HG03565 (cell line): ENCODE results near the gene ZNF507.
"Not testable (repeated sequence)": the region's sequence is repeated elsewhere in the genome, so short reads cannot be mapped to it uniquely, and the experiment has no call there.

Source experiments
- ATAC-seq: cut with Tn5 transposase; IDR thresholded peaks from one replicate; pipeline ENCODE4 v1.9.1; 2021; ENCODE audit warnings: mild to moderate bottlenecking, moderate library complexity; ENCODE audit not compliant: unreplicated experiment

Gene ZNF507

GRCh38 chr19:32367063-32367462 is 21.7 kb downstream of the ZNF507 start:
- no peak for ATAC-seq

GRCh38 chr19:32367948-32368536 is 22.6 kb downstream of the ZNF507 start:
- no peak for ATAC-seq

GRCh38 chr19:32368787-32369186 is 23.4 kb downstream of the ZNF507 start:
- ATAC-seq, result no peak

DNA sequence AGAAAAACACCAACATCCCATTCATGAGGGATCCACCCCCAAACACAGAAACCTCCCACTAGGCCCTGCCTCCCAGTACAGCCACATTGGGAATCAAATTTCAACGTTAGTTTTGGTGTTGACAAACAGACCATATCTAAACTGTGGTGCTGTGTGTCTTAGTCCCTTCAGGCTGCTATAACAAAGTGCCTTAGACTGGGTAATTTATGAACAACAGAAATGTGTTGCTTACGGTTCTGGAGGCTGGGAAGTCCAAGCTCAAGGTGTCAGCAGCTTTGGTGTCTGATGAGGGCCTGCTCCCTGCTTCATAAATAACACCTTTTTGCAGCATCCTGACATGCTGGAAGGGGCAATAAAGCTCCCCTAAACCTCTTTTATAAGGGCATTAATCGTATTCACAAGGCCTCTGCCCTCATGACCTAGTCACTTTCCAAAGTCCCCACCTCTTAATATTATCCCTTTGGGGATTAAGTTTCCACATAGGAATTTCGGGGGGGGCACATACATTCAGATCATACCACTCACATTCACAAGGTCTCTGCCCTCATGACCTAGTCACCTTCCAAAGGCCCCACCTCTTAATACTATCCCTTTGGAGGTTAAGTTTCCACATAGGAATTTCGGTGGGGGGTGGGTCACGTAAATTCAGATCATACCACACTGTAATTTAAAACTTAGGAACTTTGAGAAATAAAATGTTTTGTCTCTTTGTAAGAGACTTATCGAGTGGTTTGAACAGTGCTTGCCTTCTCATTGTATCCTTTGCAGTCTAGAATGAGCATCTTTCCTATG is 27.5 kb downstream of the ZNF507 start:
- no peak for ATAC-seq

DNA sequence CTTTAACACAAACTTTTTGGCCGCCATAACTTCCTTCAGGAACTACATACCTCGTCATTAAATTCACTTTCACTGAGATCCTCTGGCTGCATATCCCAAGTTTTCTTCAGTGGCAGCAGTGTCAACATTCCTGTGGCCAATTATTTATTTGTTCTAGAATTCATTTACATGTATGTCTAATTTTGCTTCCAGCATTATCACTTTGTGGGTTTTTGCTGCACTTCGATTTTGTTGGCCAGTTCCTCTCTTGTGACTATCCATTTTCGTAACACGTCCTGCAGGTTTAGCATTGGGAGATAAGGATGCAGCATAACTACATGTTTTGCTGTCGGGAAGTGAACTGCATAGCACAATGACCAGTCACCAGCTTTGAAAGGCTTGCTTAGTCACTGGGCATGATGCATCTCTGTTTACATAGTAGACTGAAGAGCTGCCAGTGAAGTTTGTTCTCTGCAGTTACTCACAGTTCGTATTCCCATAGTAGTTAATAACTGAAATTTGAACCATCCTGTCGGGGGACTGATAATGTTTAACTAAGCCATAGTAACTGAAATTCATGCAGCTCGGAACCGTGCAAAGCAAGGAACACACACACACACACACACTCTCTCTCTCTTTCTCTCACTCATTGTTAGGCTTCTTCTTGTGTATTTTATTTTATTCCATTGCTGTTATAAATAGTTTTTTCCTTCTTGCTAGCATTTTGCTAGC is 28.3 kb downstream of the ZNF507 start:
- ATAC-seq, result no peak

GRCh38 chr19:32374362-32374761 is 29.0 kb downstream of the ZNF507 start:
- not testable (repeated sequence) for ATAC-seq

- not testable (repeated sequence) for ATAC-seq
Observed at GRCh38 chr19:32377088-32377487, 31.7 kb downstream of the ZNF507 start.

DNA sequence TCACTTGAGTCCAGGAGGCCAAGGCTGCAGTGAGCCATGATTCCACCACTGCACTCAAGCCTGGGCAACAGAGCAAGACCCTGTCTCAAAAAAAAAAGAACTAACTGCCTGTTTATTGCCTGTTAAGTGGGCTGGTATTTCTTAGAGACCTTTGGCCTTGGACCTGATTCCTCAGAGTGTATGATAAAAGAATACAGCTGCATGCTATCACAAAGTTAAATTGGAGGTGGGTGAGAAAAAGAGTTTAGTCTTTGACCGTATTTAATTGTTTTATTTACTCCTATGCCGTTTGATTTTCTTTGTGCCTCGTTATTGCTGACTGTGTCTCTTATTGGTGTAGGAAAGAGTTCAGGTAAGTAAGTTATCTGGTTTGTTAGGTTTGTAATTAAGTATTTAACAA is 34.9 kb downstream of the ZNF507 start:
- ATAC-seq, result no peak

GRCh38 chr19:32387701-32388392 is 42.4 kb downstream of the ZNF507 start:
- no peak for ATAC-seq

GRCh38 chr19:32388393-32388855 is 43.0 kb downstream of the ZNF507 start:
- ATAC-seq, result no peak

DNA sequence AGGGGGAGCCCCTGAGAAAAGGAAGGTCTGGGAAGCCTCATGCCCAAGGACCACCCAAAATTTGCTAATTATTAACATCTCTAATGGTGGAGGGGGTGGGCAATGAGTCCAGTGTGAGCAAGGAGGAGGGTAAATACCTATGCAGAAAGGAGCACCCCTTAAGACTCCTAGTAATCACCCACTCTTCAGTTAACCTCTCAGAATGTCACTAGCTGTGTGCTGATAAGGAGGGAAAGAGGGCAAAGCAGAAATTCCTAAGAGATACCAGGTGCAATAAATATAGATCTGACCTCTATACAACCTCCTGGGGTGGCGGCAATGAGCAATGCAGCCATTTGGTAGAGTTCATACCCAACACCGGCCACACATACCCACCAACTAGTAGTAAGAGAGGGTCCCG is 47.5 kb downstream of the ZNF507 start:
- no peak for ATAC-seq

DNA sequence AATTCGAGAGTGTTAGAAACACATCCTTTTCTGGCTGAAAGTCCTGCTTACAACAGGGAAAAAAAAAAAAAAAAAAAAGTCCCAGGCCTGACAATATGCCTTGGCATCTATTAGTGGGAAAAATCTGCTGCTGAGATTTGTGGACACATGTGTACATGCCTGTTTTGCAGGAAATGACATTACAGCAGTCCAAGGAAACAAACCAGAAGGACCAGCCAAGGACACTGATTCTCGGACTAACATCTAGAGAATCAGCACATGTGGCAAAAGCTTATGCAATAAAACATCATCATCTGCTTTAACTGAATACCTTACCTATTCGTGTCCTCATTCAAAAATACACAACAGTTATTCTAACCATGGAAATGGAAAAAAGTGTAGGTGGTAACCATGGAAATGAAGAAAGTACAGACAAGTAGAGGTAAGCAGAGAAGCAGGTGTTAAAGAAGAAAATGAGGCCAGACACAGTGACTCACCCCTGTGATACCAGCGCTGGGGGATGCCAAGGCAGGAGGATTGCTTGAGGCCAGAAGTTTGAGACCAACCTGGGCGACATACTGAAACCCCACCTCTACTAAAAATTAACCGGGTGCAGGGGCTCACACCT is 50.7 kb downstream of the ZNF507 start:
- no peak for ATAC-seq

GRCh38 chr19:32397671-32398101 is 52.3 kb downstream of the ZNF507 start:
- no peak for ATAC-seq

DNA sequence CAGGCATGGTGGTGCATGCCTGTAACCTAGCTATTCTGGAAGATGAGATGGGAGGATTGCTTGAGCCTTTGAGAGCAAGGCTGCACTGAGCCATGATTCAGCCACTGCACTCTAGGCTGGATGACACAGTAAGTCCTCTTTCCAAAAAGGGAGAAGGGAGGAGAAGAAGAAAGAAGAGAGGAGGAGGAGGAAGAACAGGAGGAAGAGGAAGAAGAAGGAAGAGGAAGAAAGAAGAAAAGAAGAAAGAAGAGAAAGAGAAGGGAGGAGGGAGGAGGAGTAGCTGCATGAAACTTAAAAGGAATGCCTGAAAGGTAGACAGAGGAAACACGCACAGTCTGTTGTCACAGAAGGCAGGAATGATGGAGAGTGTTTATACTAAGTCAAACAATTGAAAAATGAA is 56.6 kb downstream of the ZNF507 start:
- no peak for ATAC-seq

DNA sequence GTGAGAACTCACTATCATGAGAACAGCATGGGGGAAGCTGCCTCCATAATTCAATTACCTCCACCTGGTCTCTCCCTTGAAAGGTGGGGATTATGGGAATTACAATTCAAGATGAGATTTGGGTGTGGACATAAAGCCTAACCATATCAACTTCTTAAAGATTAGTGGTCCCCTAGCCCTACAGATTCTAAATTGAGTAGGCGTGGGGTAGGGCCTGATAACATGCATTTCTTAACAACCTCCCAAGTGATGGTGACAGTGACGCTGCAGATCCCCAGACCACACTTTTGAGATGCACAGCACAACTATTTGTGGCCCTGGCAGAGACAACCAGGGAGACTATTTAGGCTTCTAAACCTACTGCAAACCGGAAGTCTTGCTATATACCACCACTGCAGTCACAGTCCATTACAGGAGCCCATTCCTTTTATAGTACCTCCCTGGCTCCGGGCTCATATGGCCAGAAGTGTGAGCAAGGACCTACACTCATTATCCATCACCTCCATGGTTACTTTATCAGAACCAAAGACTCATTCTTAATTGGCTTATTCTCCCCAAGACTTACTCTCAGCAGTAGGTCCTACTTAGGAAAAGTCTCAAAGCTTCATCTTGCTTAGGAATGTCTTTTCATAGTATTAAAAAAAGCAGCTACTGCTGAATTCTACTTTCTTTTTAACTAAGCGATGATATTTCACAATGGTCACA is 58.0 kb downstream of the ZNF507 start:
- ATAC-seq, result no peak

- no peak for ATAC-seq
Observed at GRCh38 chr19:32404213-32404932, 59.0 kb downstream of the ZNF507 start.

- no peak for ATAC-seq
Observed at GRCh38 chr19:32404933-32405430, 59.6 kb downstream of the ZNF507 start.

- peak; percentile 90 for ATAC-seq
Observed at GRCh38 chr19:32405431-32406160, 60.2 kb downstream of the ZNF507 start, which contains the start of gene DPY19L3. Gene DPY19L3, plus strand, starts transcription at chr19:32405770. Its CDS starts 2,484 bp downstream, at chr19:32408254.
